ENCODE data around the gene CDH26. TPM values are rescaled to one million over a fixed set of nuclear protein-coding genes. Genes with fewer than 3 reads are reported as not detected.
A peak's percentile ranks its signal among the peaks of the same experiment; 100 is the strongest.

CDH26 gene
- total and polyA plus RNA-seq, 2 of the 13 experiments (the other 11 are each of a cell fraction or from before 2014, with no cell fraction given) = 0.40 to 1.1 TPM

DNA sequence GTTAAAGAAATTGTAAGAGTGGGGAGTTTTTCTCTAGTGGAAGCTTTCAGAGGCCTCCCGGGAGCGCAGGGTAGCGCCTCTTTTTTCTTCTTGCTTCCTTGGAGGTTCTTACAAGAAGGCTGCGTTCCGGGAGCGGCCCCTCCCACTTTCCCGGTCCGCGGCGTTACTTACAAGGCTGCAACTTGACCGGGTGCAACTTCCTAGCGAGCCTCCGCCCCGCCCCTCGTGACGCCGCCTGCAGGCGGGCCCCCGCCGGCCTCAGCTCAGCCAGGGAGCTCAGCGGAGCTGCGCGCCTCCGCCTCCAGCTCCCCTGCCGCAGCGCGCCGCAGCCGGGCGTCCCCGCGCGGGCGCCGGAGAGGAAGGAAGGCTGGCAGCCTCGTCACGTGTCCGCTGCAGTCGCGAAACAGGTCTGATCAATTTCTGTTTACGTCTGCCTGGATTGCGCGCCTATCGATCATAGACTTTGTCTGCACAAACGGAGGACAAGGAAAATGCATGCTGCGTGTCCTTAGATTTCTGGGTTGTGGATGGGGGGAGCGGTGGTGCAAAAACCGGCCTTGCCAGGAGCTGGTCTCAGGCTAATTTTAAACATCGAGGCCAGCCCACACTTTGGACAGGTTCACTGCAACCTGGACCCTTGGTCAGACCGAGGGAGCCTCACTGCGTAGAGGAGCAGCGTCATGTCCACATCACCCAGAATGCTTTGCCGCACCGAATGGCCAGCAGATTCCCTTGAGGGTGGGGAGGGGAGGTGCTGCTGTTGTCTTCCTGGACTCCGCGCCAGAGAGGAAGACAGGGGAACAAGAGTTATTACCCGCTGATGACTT is 17.9 kb upstream of the CDH26 start, which contains the start of the genes FAM217B and PPP1R3D (continued):
- TF ChIP-seq ZNF670 (CRISPR knock-in tag; IDR thresholded peaks at IDR 0.05; ENCODE audit: borderline replicate concordance) (0 out of 2 replicates have a peak, but pooled peaks have one; percentile 11), HOXA5 (CRISPR knock-in tag; IDR thresholded peaks at IDR 0.05) (0 out of 2 replicates have a peak, but pooled peaks have one; percentile 13), CCDC6 (CRISPR knock-in tag; IDR thresholded peaks at IDR 0.05) (peak; percentile 88; the same call in 1 of the 2 replicates), ZNF773 (CRISPR knock-in tag; IDR thresholded peaks at IDR 0.05; ENCODE audit: borderline replicate concordance) (no peak), CEBPG (CRISPR knock-in tag; IDR thresholded peaks at IDR 0.05) (no peak; the same call in 1 of the 2 replicates), MBD4 (IDR thresholded peaks at IDR 0.05; ENCODE audit: borderline replicate concordance, low read length) (no peak), TEAD2 (CRISPR knock-in tag; IDR thresholded peaks at IDR 0.05) (no peak), HNRNPK (IDR thresholded peaks at IDR 0.05; ENCODE audit: low read depth, low read length, poor library complexity, severe bottlenecking) (no peak), ZNF124 (CRISPR knock-in tag; IDR thresholded peaks at IDR 0.05) (peak; percentile 11; the same call in 1 of the 2 replicates), ZNF563 (CRISPR knock-in tag; IDR thresholded peaks at IDR 0.05) (peak; percentile 95), NR2F6 (IDR thresholded peaks at IDR 0.05) (no peak), NR2F6 (CRISPR knock-in tag; IDR thresholded peaks at IDR 0.05) (peak; percentile 55), EED (CRISPR knock-in tag; IDR thresholded peaks at IDR 0.05) (peak; percentile 36), THAP11 (CRISPR knock-in tag; IDR thresholded peaks at IDR 0.05) (peak; percentile 82), JDP2 (CRISPR knock-in tag; IDR thresholded peaks at IDR 0.05; ENCODE audit: borderline replicate concordance) (no peak), ZNF33B (CRISPR knock-in tag; IDR thresholded peaks at IDR 0.05) (peak; percentile 84; the same call in 1 of the 2 replicates), MTA3 (CRISPR knock-in tag; IDR thresholded peaks at IDR 0.05) (no peak), POGZ (CRISPR knock-in tag; IDR thresholded peaks at IDR 0.05) (peak; percentile 61; the same call in 1 of the 2 replicates), KDM4B (CRISPR knock-in tag; IDR thresholded peaks at IDR 0.05) (peak; percentile 70; the same call in 1 of the 2 replicates), ZNF776 (CRISPR knock-in tag; IDR thresholded peaks at IDR 0.05) (peak; percentile 43; the same call in 1 of the 2 replicates)
- TF ChIP-seq, protein P1, sequence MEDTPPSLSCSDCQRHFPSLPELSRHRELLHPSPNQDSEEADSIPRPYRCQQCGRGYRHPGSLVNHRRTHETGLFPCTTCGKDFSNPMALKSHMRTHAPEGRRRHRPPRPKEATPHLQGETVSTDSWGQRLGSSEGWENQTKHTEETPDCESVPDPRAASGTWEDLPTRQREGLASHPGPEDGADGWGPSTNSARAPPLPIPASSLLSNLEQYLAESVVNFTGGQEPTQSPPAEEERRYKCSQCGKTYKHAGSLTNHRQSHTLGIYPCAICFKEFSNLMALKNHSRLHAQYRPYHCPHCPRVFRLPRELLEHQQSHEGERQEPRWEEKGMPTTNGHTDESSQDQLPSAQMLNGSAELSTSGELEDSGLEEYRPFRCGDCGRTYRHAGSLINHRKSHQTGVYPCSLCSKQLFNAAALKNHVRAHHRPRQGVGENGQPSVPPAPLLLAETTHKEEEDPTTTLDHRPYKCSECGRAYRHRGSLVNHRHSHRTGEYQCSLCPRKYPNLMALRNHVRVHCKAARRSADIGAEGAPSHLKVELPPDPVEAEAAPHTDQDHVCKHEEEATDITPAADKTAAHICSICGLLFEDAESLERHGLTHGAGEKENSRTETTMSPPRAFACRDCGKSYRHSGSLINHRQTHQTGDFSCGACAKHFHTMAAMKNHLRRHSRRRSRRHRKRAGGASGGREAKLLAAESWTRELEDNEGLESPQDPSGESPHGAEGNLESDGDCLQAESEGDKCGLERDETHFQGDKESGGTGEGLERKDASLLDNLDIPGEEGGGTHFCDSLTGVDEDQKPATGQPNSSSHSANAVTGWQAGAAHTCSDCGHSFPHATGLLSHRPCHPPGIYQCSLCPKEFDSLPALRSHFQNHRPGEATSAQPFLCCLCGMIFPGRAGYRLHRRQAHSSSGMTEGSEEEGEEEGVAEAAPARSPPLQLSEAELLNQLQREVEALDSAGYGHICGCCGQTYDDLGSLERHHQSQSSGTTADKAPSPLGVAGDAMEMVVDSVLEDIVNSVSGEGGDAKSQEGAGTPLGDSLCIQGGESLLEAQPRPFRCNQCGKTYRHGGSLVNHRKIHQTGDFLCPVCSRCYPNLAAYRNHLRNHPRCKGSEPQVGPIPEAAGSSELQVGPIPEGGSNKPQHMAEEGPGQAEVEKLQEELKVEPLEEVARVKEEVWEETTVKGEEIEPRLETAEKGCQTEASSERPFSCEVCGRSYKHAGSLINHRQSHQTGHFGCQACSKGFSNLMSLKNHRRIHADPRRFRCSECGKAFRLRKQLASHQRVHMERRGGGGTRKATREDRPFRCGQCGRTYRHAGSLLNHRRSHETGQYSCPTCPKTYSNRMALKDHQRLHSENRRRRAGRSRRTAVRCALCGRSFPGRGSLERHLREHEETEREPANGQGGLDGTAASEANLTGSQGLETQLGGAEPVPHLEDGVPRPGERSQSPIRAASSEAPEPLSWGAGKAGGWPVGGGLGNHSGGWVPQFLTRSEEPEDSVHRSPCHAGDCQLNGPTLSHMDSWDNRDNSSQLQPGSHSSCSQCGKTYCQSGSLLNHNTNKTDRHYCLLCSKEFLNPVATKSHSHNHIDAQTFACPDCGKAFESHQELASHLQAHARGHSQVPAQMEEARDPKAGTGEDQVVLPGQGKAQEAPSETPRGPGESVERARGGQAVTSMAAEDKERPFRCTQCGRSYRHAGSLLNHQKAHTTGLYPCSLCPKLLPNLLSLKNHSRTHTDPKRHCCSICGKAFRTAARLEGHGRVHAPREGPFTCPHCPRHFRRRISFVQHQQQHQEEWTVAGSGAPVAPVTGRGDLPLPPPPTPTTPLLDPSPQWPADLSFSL (CRISPR knock-in tag; IDR thresholded peaks at IDR 0.05) = 0 out of 2 replicates have a peak, but pooled peaks have one; percentile 54
- TF ChIP-seq, protein P2, sequence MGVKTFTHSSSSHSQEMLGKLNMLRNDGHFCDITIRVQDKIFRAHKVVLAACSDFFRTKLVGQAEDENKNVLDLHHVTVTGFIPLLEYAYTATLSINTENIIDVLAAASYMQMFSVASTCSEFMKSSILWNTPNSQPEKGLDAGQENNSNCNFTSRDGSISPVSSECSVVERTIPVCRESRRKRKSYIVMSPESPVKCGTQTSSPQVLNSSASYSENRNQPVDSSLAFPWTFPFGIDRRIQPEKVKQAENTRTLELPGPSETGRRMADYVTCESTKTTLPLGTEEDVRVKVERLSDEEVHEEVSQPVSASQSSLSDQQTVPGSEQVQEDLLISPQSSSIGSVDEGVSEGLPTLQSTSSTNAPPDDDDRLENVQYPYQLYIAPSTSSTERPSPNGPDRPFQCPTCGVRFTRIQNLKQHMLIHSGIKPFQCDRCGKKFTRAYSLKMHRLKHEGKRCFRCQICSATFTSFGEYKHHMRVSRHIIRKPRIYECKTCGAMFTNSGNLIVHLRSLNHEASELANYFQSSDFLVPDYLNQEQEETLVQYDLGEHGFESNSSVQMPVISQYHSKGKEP (CRISPR knock-in tag; IDR thresholded peaks at IDR 0.05) = 0 out of 2 replicates have a peak, but pooled peaks have one; percentile 64
- TF ChIP-seq, protein P3, sequence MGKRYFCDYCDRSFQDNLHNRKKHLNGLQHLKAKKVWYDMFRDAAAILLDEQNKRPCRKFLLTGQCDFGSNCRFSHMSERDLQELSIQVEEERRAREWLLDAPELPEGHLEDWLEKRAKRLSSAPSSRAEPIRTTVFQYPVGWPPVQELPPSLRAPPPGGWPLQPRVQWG (CRISPR knock-in tag; IDR thresholded peaks at IDR 0.05; ENCODE audit: borderline replicate concordance, low read depth) = no peak

All from HepG2 (cell line).